GM12864 (cell line): Measurements from ENCODE around the gene MEGF6.

Source experiments
- DNase-seq: peaks from one replicate; pipeline ENCODE4 v3.0.0-alpha.2; 2011; ENCODE audit warnings: low read depth
- H3K4me3 ChIP-seq: 2 replicates; pipeline ENCODE4 v1.5.1; 2011; ENCODE audit warnings: mild to moderate bottlenecking, low read depth, low read length, control low read depth
- CTCF ChIP-seq: IDR thresholded peaks from 2 replicates; pipeline ENCODE4 v1.5.1; 2011; ENCODE audit warnings: low read depth, mild to moderate bottlenecking, moderate library complexity, low read length, control low read depth, inconsistent platforms; ENCODE audit errors: missing control alignments

The MEGF6 gene

GRCh38 chr1:3504151-3504821 is 107.0 kb downstream of the MEGF6 start:
- no peak for TF ChIP-seq CTCF
- no peak overlapping the region for H3K4me3 ChIP-seq
- no peak for DNase-seq

- no peak overlapping the region for H3K4me3 ChIP-seq
- no peak for TF ChIP-seq CTCF
- DNase-seq = no peak
These were observed 107.8 kb downstream of the MEGF6 start for GRCh38 chr1:3503525-3503886.

GRCh38 chr1:3502641-3503524 is 108.4 kb downstream of the MEGF6 start:
- no peak for DNase-seq
- no peak for TF ChIP-seq CTCF
- no peak overlapping the region for H3K4me3 ChIP-seq

- no peak for TF ChIP-seq CTCF
- DNase-seq = no peak
- H3K4me3 ChIP-seq = no peak overlapping the region
These were observed 109.3 kb downstream of the MEGF6 start for GRCh38 chr1:3501856-3502640.

GRCh38 chr1:3501437-3501836 is 109.9 kb downstream of the MEGF6 start:
- H3K4me3 ChIP-seq = no peak overlapping the region
- DNase-seq = no peak
- TF ChIP-seq CTCF = no peak

- DNase-seq = no peak
- TF ChIP-seq CTCF = no peak
These were observed 111.0 kb downstream of the MEGF6 start for GRCh38 chr1:3500265-3500835.

More at GRCh38 chr1:3500265-3500835, 111.0 kb downstream of the MEGF6 start:
- no peak overlapping the region for H3K4me3 ChIP-seq
